ENCODE data around the gene SEC22B.
"Not testable (repeated sequence)": the region's sequence is repeated elsewhere in the genome, so short reads cannot be mapped to it uniquely, and the experiment has no call there.

The SEC22B gene

DNA sequence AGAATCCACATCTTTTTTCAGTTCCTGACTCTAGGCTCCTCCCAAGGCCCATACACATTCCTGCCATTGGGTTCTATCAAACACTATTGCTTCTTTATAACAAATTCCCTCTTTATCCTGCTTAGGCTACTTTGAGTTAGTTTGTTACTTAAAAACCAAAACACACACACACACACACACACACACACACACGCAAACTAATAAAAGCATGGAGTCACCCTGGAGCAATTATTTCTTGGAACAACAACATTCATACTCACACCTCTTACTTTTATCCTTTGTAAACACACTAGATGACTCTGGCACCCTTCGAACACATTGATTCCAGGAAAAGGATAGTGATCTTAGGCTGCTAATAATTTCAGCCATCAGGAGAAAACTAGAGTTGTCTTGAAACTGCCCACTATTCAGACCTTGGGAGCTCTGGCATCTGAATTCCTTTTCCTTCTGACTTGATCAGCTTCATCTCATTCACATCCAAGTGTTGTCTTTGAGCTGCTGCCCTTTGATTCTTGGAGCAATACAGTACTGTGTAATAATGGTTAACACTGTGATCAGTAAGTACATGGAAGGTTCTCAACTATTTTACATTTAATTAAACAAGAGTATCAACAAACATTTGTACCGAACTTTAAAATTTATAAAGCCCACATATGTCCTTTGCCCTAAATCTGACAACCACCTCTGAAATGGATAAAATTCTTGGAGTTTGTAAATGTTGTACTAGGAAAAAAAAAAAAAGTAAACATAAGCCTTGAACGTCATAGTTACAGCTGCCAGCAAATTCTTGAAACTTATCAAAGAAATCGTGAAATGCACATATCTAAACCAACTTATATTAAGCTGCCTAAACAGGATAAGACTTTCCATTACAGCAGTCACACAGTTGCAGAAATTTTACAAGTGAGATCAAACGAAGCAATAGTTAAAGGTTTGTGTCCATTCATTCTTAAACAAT lies 2.8 kb upstream of the SEC22B start:
- H3K36me3 ChIP-seq (ENCODE audit: control insufficient read depth in 5 of 5, insufficient read depth in 5 of 5, low read length in 5 of 5): no peaks in the 10 kb centered on the region
- peaks cover 3 to 21% (median 15%) of the 10 kb centered on the region in 5 donors for H3K4me1 ChIP-seq (ENCODE audit: control insufficient read depth in 5 of 5, insufficient read depth in 5 of 5, low read length in 5 of 5)
- no peaks in the 10 kb centered on the region for H3K9me3 ChIP-seq (ENCODE audit: control insufficient read depth in 5 of 5, low read length in 5 of 5)
- peak overlapping the region in 1 of 5 donors; percentile 46 for H3K9ac ChIP-seq (ENCODE audit: low read length in 5 of 5)
- H3K27me3 ChIP-seq (ENCODE audit: control insufficient read depth in 5 of 5, insufficient read depth in 4 of 5, low read length in 5 of 5): no peaks in the 10 kb centered on the region
- H3K27ac ChIP-seq (ENCODE audit: low read depth, low read length): peak overlapping the region; percentile 47
- peak overlapping the region in 4 of 5 donors; percentile 1 to 57 (median 40) for H3K4me3 ChIP-seq (ENCODE audit: low read depth in 1 of 5, low read length in 5 of 5)

DNA sequence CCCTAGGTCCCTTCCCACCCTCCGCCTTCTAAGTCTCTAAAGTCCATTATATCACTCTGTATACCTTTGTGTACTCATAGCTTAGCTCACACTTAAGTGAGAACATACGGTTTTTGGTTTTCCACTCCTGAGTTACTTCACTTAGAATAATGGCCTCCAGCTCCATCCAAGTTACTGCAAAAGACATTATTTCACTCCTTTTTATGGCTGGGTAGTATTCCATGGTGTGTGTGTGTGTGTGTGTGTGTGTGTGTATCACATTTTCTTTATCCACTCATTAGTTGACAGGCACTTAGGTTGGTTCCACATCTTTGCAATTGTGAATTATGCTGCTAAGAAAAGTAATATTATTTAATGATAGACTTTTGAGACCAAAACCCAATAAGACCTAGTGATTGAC lies 1.7 kb upstream of the SEC22B start:
- peaks cover 3 to 21% (median 15%) of the 10 kb centered on the region in 5 donors for H3K4me1 ChIP-seq (ENCODE audit: control insufficient read depth in 5 of 5, insufficient read depth in 5 of 5, low read length in 5 of 5)
- not testable (repeated sequence) for H3K4me3 ChIP-seq (ENCODE audit: low read depth in 1 of 5, low read length in 5 of 5); H3K27ac ChIP-seq (ENCODE audit: low read depth, low read length)

DNA sequence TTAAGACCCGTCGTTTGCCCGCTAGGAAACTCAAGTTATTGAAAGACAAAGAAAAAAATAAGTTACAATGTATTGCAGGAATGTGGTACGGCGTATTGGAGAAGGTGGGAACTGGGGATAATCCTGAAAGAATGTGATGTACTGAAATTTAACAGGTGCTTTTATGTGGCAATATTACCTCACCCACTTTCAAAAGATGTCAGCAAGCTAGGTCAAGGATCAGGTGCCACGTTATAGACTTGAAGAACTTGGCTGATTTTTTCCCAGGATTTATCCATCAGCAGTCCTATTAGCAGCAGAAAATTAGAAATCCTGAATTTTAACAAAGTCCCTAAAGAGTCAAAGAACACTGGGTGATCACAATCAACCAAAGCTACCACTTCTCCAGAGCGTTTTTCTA lies 632 bp downstream of the SEC22B start:
- peaks cover 3 to 21% (median 15%) of the 10 kb centered on the region in 5 donors for H3K4me1 ChIP-seq (ENCODE audit: control insufficient read depth in 5 of 5, insufficient read depth in 5 of 5, low read length in 5 of 5)
- not testable (repeated sequence) for H3K36me3 ChIP-seq (ENCODE audit: control insufficient read depth in 5 of 5, insufficient read depth in 5 of 5, low read length in 5 of 5); H3K27me3 ChIP-seq (ENCODE audit: control insufficient read depth in 5 of 5, insufficient read depth in 4 of 5, low read length in 5 of 5); H3K9me3 ChIP-seq (ENCODE audit: control insufficient read depth in 5 of 5, low read length in 5 of 5)
- H3K9ac ChIP-seq (ENCODE audit: low read length in 5 of 5): peak overlapping the region; percentile 94 to 99 (median 98)
- H3K4me3 ChIP-seq (ENCODE audit: low read depth in 1 of 5, low read length in 5 of 5): peak overlapping the region; percentile 89 to 98 (median 96)
- H3K27ac ChIP-seq (ENCODE audit: low read depth, low read length): peak overlapping the region; percentile 94

More for the DNA sequence above, 1.7 kb upstream of the SEC22B start:
- H3K36me3 ChIP-seq (ENCODE audit: control insufficient read depth in 5 of 5, insufficient read depth in 5 of 5, low read length in 5 of 5); H3K27me3 ChIP-seq (ENCODE audit: control insufficient read depth in 5 of 5, insufficient read depth in 4 of 5, low read length in 5 of 5); H3K9ac ChIP-seq (ENCODE audit: low read length in 5 of 5); H3K9me3 ChIP-seq (ENCODE audit: control insufficient read depth in 5 of 5, low read length in 5 of 5): not testable (repeated sequence)

DNA sequence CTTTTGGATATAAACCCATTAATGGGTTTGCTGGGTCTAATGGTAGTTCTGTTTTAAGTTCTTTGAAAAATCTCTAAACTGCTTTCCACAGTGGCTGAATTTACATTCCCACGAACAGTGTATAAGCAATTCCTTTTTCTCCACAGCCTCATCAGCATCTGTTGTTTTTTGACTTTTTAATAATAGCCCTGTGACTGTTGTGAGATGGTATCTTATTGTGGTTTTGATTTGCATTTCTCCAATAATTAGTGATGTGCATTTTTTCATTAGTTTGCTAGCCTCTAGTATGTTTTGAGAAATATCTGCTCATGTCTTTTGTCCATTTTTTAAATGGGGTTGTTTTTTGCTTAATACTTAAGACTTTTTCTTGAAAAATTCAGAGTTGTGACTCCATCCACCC lies 11.6 kb downstream of the SEC22B start:
- not testable (repeated sequence) for H3K27me3 ChIP-seq (ENCODE audit: control insufficient read depth in 5 of 5, insufficient read depth in 4 of 5, low read length in 5 of 5); H3K36me3 ChIP-seq (ENCODE audit: control insufficient read depth in 5 of 5, insufficient read depth in 5 of 5, low read length in 5 of 5); H3K9ac ChIP-seq (ENCODE audit: low read length in 5 of 5); H3K4me1 ChIP-seq (ENCODE audit: control insufficient read depth in 5 of 5, insufficient read depth in 5 of 5, low read length in 5 of 5); H3K4me3 ChIP-seq (ENCODE audit: low read depth in 1 of 5, low read length in 5 of 5); H3K9me3 ChIP-seq (ENCODE audit: control insufficient read depth in 5 of 5, low read length in 5 of 5); H3K27ac ChIP-seq (ENCODE audit: low read depth, low read length)

DNA sequence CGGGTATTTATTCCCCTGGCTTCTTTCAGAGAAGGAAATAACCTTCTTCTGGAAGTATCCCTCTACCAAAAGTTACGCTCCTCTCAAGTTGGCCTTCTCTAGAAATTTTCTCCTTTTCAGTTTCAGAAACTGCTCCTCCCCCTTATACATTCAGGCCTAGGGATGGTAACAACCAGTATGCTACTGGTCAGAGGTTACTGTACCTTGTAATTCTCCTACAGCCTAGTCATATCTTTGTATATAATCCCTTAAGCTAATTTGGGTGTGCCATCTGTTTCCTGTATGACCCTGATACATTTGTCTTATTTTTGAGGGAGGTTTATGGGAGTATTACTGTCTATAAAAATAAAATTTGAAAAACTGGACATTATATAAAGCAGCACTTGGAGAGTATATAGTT lies 14.3 kb downstream of the SEC22B start:
- not testable (repeated sequence) for H3K9me3 ChIP-seq (ENCODE audit: control insufficient read depth in 5 of 5, low read length in 5 of 5); H3K36me3 ChIP-seq (ENCODE audit: control insufficient read depth in 5 of 5, insufficient read depth in 5 of 5, low read length in 5 of 5); H3K27ac ChIP-seq (ENCODE audit: low read depth, low read length); H3K4me1 ChIP-seq (ENCODE audit: control insufficient read depth in 5 of 5, insufficient read depth in 5 of 5, low read length in 5 of 5); H3K27me3 ChIP-seq (ENCODE audit: control insufficient read depth in 5 of 5, insufficient read depth in 4 of 5, low read length in 5 of 5); H3K9ac ChIP-seq (ENCODE audit: low read length in 5 of 5); H3K4me3 ChIP-seq (ENCODE audit: low read depth in 1 of 5, low read length in 5 of 5)

DNA sequence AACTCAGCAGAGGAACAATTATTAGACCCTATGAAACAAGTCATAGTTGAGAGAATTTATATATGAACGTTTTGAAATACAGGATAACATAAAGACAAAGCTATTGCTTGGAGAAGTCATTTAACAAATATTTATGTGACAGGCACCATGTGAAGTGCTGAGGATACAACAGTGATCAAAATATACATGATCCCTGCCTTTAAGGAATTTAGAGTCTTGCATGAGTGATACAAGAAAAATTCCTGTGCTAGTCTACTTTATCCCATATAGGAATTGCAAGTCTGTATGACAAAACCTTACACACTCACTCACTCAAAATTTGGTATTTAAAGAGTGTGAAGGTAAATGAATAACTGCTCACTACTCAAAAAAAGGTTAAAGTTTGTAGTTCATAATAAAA lies 17.8 kb downstream of the SEC22B start:
- not testable (repeated sequence) for H3K27me3 ChIP-seq (ENCODE audit: control insufficient read depth in 5 of 5, insufficient read depth in 4 of 5, low read length in 5 of 5); H3K36me3 ChIP-seq (ENCODE audit: control insufficient read depth in 5 of 5, insufficient read depth in 5 of 5, low read length in 5 of 5); H3K9me3 ChIP-seq (ENCODE audit: control insufficient read depth in 5 of 5, low read length in 5 of 5); H3K4me1 ChIP-seq (ENCODE audit: control insufficient read depth in 5 of 5, insufficient read depth in 5 of 5, low read length in 5 of 5); H3K9ac ChIP-seq (ENCODE audit: low read length in 5 of 5); H3K27ac ChIP-seq (ENCODE audit: low read depth, low read length); H3K4me3 ChIP-seq (ENCODE audit: low read depth in 1 of 5, low read length in 5 of 5)

DNA sequence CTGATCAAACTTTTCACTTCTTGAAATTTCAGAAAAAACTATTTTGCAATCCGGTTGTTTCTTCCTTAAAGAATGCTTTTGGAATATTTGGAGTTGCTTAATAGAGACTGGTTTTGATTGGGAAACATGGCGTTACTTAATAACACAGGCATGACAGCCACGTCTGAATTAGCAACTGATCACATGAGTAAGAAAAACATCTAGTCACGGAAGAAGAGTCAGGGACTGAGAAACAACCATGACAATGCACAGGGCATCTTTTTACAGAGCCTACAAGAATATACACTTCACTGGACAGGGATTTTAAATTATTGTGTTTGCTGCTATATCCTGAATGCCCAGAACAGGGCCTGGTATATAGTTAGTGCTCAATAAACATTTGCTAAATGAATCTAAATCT lies 18.2 kb downstream of the SEC22B start:
- not testable (repeated sequence) for H3K4me3 ChIP-seq (ENCODE audit: low read depth in 1 of 5, low read length in 5 of 5); H3K9me3 ChIP-seq (ENCODE audit: control insufficient read depth in 5 of 5, low read length in 5 of 5); H3K36me3 ChIP-seq (ENCODE audit: control insufficient read depth in 5 of 5, insufficient read depth in 5 of 5, low read length in 5 of 5); H3K9ac ChIP-seq (ENCODE audit: low read length in 5 of 5); H3K27me3 ChIP-seq (ENCODE audit: control insufficient read depth in 5 of 5, insufficient read depth in 4 of 5, low read length in 5 of 5); H3K4me1 ChIP-seq (ENCODE audit: control insufficient read depth in 5 of 5, insufficient read depth in 5 of 5, low read length in 5 of 5); H3K27ac ChIP-seq (ENCODE audit: low read depth, low read length)

DNA sequence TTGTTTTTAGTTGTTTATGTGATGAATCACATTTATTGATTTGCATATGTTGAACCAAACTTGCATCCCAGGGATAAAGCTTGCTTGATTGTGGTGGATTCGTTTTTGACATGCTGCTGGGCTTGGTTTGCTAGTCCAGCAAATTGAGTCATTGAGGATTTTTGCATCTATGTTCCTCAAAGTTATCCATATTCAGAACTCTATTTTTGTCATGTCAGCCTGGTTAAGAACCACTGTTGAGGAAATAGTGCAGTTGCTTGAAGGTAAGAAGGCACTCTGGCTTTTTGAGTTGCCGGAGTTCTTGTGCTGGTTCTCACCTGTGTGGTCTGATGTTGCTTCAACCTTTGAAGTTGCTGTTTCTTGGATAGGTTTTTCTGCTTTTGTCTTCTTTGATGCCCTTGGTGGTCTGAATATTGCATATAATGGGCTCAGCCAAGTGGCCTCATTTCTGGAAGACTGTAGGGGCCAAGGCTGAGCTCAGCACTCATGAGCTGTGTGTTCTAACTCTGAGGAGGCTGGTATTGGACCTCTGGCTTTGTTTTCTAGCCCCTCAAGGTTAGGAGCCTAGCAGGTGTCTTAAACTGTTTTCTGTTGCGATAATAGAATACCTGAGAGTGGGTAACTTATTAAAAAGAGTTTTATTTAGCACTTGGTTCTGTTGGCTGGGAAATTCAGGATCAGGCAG lies 26.0 kb downstream of the SEC22B start:
- H3K4me3 ChIP-seq (ENCODE audit: low read depth in 1 of 5, low read length in 5 of 5); H3K27me3 ChIP-seq (ENCODE audit: control insufficient read depth in 5 of 5, insufficient read depth in 4 of 5, low read length in 5 of 5); H3K27ac ChIP-seq (ENCODE audit: low read depth, low read length); H3K36me3 ChIP-seq (ENCODE audit: control insufficient read depth in 5 of 5, insufficient read depth in 5 of 5, low read length in 5 of 5); H3K9ac ChIP-seq (ENCODE audit: low read length in 5 of 5); H3K9me3 ChIP-seq (ENCODE audit: control insufficient read depth in 5 of 5, low read length in 5 of 5); H3K4me1 ChIP-seq (ENCODE audit: control insufficient read depth in 5 of 5, insufficient read depth in 5 of 5, low read length in 5 of 5): not testable (repeated sequence)

DNA sequence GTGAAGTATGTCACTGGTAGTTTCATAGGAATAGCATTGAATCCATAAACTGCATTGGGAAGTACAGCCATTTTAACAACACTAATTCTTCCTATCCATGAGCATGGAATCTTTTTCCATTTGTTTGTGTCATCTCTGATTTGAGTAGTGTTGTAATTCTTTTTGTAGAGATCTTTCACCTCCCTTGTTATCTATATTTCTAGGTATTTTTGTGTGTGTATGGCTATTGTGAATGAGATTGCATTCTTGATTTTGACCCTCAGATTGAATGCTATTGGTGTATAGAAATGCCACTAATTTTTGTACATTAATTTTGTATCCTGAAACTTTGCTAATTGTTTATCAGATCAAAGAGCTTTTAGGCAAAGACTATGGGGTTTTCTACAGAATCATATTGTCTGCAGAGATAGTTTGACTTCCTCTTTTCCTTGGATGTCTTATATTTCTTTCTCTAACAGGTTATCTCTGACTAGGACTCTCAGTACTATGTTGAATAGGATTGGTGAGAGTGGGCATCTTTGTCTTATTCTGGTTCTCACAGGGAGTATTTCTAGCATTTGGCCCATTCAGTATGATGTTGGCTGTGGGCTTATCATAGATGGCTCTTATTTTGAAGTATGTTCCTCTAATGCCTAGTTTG lies 26.8 kb downstream of the SEC22B start:
- not testable (repeated sequence) for H3K27ac ChIP-seq (ENCODE audit: low read depth, low read length); H3K27me3 ChIP-seq (ENCODE audit: control insufficient read depth in 5 of 5, insufficient read depth in 4 of 5, low read length in 5 of 5); H3K4me1 ChIP-seq (ENCODE audit: control insufficient read depth in 5 of 5, insufficient read depth in 5 of 5, low read length in 5 of 5); H3K9me3 ChIP-seq (ENCODE audit: control insufficient read depth in 5 of 5, low read length in 5 of 5); H3K4me3 ChIP-seq (ENCODE audit: low read depth in 1 of 5, low read length in 5 of 5); H3K9ac ChIP-seq (ENCODE audit: low read length in 5 of 5); H3K36me3 ChIP-seq (ENCODE audit: control insufficient read depth in 5 of 5, insufficient read depth in 5 of 5, low read length in 5 of 5)

DNA sequence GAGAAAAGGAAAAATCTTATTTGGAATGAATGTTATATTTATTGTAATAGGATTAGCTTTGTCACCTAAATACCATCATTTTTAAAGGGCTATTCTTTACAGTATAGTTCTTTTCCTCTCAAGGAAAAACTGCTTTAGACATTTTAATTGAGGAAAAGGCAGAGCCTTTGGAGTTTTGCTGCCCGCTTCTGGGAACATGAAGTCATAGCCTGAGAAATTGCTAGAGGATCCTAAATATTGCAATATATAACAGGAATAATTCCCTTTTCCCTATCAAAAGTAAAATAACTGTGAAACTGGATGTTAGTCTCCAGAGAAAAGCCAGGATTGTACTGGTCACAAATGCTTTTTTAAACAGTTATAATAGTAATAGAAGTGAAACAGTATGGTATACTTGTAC lies 30.5 kb downstream of the SEC22B start:
- H3K9me3 ChIP-seq (ENCODE audit: control insufficient read depth in 5 of 5, low read length in 5 of 5); H3K4me1 ChIP-seq (ENCODE audit: control insufficient read depth in 5 of 5, insufficient read depth in 5 of 5, low read length in 5 of 5); H3K9ac ChIP-seq (ENCODE audit: low read length in 5 of 5); H3K4me3 ChIP-seq (ENCODE audit: low read depth in 1 of 5, low read length in 5 of 5); H3K36me3 ChIP-seq (ENCODE audit: control insufficient read depth in 5 of 5, insufficient read depth in 5 of 5, low read length in 5 of 5); H3K27ac ChIP-seq (ENCODE audit: low read depth, low read length); H3K27me3 ChIP-seq (ENCODE audit: control insufficient read depth in 5 of 5, insufficient read depth in 4 of 5, low read length in 5 of 5): not testable (repeated sequence)
